MM.1S (cell line): ENCODE measurements around the gene PAX6.
"Not testable (repeated sequence)": the region's sequence is repeated elsewhere in the genome, so short reads cannot be mapped to it uniquely, and the experiment has no call there.

Experiments
- DNase-seq: peaks from one replicate; pipeline ENCODE4 v3.0.0-alpha.2; 2015
- H2AFZ ChIP-seq: fragments of 300-600 bp; sonication (generic); 2 replicates; pipeline ENCODE4 v1.6.0; 2016; ENCODE audit warnings: antibody characterized with exemption, low read length
- H3F3A ChIP-seq: fragments of 300-600 bp; sonication (generic); 2 replicates; pipeline ENCODE4 v1.6.1; 2016; ENCODE audit warnings: mild to moderate bottlenecking, antibody characterized with exemption, low read length, moderate library complexity, mixed read lengths; ENCODE audit not compliant: insufficient read depth
- H3K27ac ChIP-seq: fragments of 300-600 bp; sonication (generic); 2 replicates; pipeline ENCODE4 v1.5.1; 2016; ENCODE audit warnings: mild to moderate bottlenecking, low read length
- H3K27me3 ChIP-seq: fragments of 300-600 bp; sonication (generic); replicated peaks from 2 replicates; pipeline ENCODE4 v1.6.0; 2016; ENCODE audit warnings: low read length; ENCODE audit not compliant: insufficient read depth
- H3K36me3 ChIP-seq: fragments of 300-600 bp; sonication (generic); replicated peaks from 2 replicates; pipeline ENCODE4 v1.6.1; 2016; ENCODE audit warnings: mild to moderate bottlenecking, low read length, mixed read lengths; ENCODE audit not compliant: insufficient read depth
- H3K4me1 ChIP-seq: fragments of 300-600 bp; sonication (generic); 2 replicates; pipeline ENCODE4 v1.6.1; 2016; ENCODE audit warnings: low read length, mixed read lengths
- H3K4me2 ChIP-seq: fragments of 300-600 bp; sonication (generic); 2 replicates; pipeline ENCODE4 v1.6.0; 2016; ENCODE audit warnings: low read depth, low read length
- H3K4me3 ChIP-seq: fragments of 300-600 bp; sonication (generic); 2 replicates; pipeline ENCODE4 v1.5.1; 2016; ENCODE audit warnings: low read length, mixed read lengths
- H3K79me2 ChIP-seq: fragments of 300-600 bp; sonication (generic); 2 replicates; pipeline ENCODE4 v1.6.1; 2016; ENCODE audit warnings: mixed run types, low read length, mixed read lengths
- H3K9ac ChIP-seq: fragments of 300-600 bp; sonication (generic); 2 replicates; pipeline ENCODE4 v1.6.1; 2016; ENCODE audit warnings: low read length, mixed read lengths
- H3K9me2 ChIP-seq: fragments of 300-600 bp; sonication (generic); replicated peaks from 2 replicates; pipeline ENCODE4 v1.6.1; 2016; ENCODE audit warnings: mild to moderate bottlenecking, low read length, mixed read lengths; ENCODE audit not compliant: insufficient read depth
- H3K9me3 ChIP-seq: fragments of 300-600 bp; sonication (generic); replicated peaks from 2 replicates; pipeline ENCODE4 v1.6.1; 2016; ENCODE audit warnings: mild to moderate bottlenecking, low read length, mixed read lengths; ENCODE audit not compliant: insufficient read depth
- H4K20me1 ChIP-seq: fragments of 300-600 bp; sonication (generic); 2 replicates; pipeline ENCODE4 v1.6.1; 2016; ENCODE audit warnings: mild to moderate bottlenecking, low read length, moderate library complexity, mixed read lengths; ENCODE audit not compliant: insufficient read depth
- CTCF ChIP-seq: fragments of 300-600 bp; sonication (generic); IDR thresholded peaks from 2 replicates; pipeline ENCODE4 v1.5.1; 2016; ENCODE audit warnings: antibody characterized with exemption, low read length, mixed read lengths
- EZH2 ChIP-seq: fragments of 300-600 bp; sonication (generic); optimal IDR thresholded peaks from 2 replicates; pipeline ENCODE3; 2017; ENCODE audit warnings: low read depth, mild to moderate bottlenecking, antibody characterized with exemption, low read length, mixed read lengths
- EZH2phosphoT487 ChIP-seq: fragments of 300-600 bp; sonication (generic); IDR thresholded peaks from 2 replicates; pipeline ENCODE4 v1.6.1; 2018; ENCODE audit warnings: antibody characterized with exemption, low read length

PAX6 gene

GRCh38 chr11:31761636-31762035, 49.5 kb downstream of the PAX6 start:
- Histone ChIP-seq H3K4me2 (no peak overlapping the region), H3K79me2 (no peaks in the 10 kb centered on the region), H3K9me2 (no peaks in the 10 kb centered on the region), H3K27ac (no peak overlapping the region), H3K4me1 (no peaks in the 10 kb centered on the region), H3F3A (no peaks in the 10 kb centered on the region), H3K9me3 (no peaks in the 10 kb centered on the region), H3K36me3 (no peaks in the 10 kb centered on the region), H3K27me3 (no peaks in the 10 kb centered on the region), H3K9ac (no peak overlapping the region), H2AFZ (no peak overlapping the region), H3K4me3 (no peak overlapping the region), H4K20me1 (no peaks in the 10 kb centered on the region)
- TF ChIP-seq EZH2 (no peak), EZH2phosphoT487 (no peak), CTCF (no peak)
- DNase-seq = no peak

- Histone ChIP-seq H3K9ac (no peak overlapping the region), H3K9me2 (no peaks in the 10 kb centered on the region), H2AFZ (no peak overlapping the region), H3K79me2 (no peaks in the 10 kb centered on the region), H3K4me2 (no peak overlapping the region), H3F3A (no peaks in the 10 kb centered on the region), H3K36me3 (no peaks in the 10 kb centered on the region), H3K4me3 (no peak overlapping the region), H3K4me1 (no peaks in the 10 kb centered on the region), H3K27ac (no peak overlapping the region), H3K9me3 (no peaks in the 10 kb centered on the region), H4K20me1 (no peaks in the 10 kb centered on the region), H3K27me3 (no peaks in the 10 kb centered on the region)
- TF ChIP-seq CTCF (no peak), EZH2phosphoT487 (no peak), EZH2 (no peak)
- DNase-seq = no peak
Measured at GRCh38 chr11:31757260-31757835, 53.8 kb downstream of the PAX6 start.

GRCh38 chr11:31747581-31747980, 63.5 kb downstream of the PAX6 start:
- TF ChIP-seq CTCF (no peak), EZH2 (no peak), EZH2phosphoT487 (no peak)
- Histone ChIP-seq H3K27me3 (no peaks in the 10 kb centered on the region), H3K4me2 (no peak overlapping the region), H3K9me2 (no peaks in the 10 kb centered on the region), H3K36me3 (no peaks in the 10 kb centered on the region), H3K9ac (no peak overlapping the region), H3K4me3 (no peak overlapping the region), H4K20me1 (no peaks in the 10 kb centered on the region), H3K79me2 (no peaks in the 10 kb centered on the region), H3K4me1 (no peaks in the 10 kb centered on the region), H3F3A (no peaks in the 10 kb centered on the region), H2AFZ (no peak overlapping the region), H3K27ac (no peak overlapping the region), H3K9me3 (no peaks in the 10 kb centered on the region)
- no peak for DNase-seq

GRCh38 chr11:31740731-31741368, 70.3 kb downstream of the PAX6 start:
- not testable (repeated sequence) for H3F3A ChIP-seq, H3K36me3 ChIP-seq, H3K9me2 ChIP-seq, H3K9me3 ChIP-seq, DNase-seq, H3K9ac ChIP-seq, H3K27me3 ChIP-seq, H2AFZ ChIP-seq, H3K4me1 ChIP-seq, H4K20me1 ChIP-seq, H3K79me2 ChIP-seq, H3K4me3 ChIP-seq, H3K4me2 ChIP-seq, H3K27ac ChIP-seq
